Activated naive CD8-positive, alpha-beta T cell treated with anti-CD3 and anti-CD28 coated beads, Interleukin-2, amount 10 ng/mL, durations not matched to agents 7 days and 5 days (primary cell): ENCODE results near the gene MYB. TPM values are rescaled to one million over a fixed set of nuclear protein-coding genes. Genes with fewer than 3 reads are reported as not detected.

Source experiments
- ATAC-seq: fragments of 150-1000 bp; cut with Tn5 transposase; one replicate; pipeline ENCODE4 v1.10.0; 2021; ENCODE audit warnings: low read depth, moderate library complexity
- POLR2A ChIA-PET: fragments of 350-600 bp; sonication (Branson Sonifier 250); formaldehyde crosslinking; loops from one replicate; lab custom pipeline; 2021; ENCODE audit warnings: antibody characterized with exemption; lab: Charles Lee
- DNase-seq: peaks from one replicate; pipeline ENCODE4 v3.0.0; 2021
- H3K27ac Mint-ChIP-seq: one replicate; pipeline ENCODE4 v1.8.0; 2022; ENCODE audit warnings: mild to moderate bottlenecking, mixed read lengths
- H3K27me3 Mint-ChIP-seq: one replicate; pipeline ENCODE4 v1.8.0; 2022; ENCODE audit warnings: mild to moderate bottlenecking, moderate library complexity, mixed read lengths
- H3K36me3 Mint-ChIP-seq: one replicate; pipeline ENCODE4 v1.8.0; 2021; ENCODE audit warnings: mild to moderate bottlenecking, mixed read lengths
- H3K4me1 Mint-ChIP-seq: one replicate; pipeline ENCODE4 v1.8.0; 2021; ENCODE audit warnings: mixed read lengths
- H3K4me3 Mint-ChIP-seq: one replicate; pipeline ENCODE4 v1.8.0; 2022; ENCODE audit warnings: mild to moderate bottlenecking, moderate library complexity, mixed read lengths
- H3K9me3 Mint-ChIP-seq: one replicate; pipeline ENCODE4 v1.8.0; 2021; ENCODE audit warnings: mixed read lengths
- total RNA-seq, 2 experiments: library from RNA; stranded (reverse); gene quantifications; one replicate each; pipeline ENCODE4 v1.2.3, GENCODE V29; 2021

The MYB gene
- total RNA-seq, 2 experiments from 2014 or later = 8.4 to 8.8 TPM

DNA sequence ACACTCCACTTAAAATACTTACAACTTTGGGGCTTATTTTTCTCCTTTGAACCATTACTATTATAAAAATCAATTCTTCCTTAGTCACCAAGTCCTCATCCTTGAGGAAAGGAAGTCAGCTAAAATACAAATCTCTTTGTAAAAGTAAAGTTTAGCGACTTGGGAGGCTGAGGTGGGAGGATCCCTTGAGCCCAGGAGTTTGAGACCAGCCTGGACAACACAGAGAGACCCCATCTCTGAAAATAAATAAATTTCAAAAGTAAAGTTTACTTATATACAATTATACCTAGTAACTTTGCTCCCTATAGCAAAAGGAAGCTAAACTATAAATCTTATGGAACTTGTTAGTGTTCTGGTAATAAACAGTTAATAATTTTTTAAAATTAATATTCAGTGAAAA lies 40.4 kb downstream of the MYB start:
- Mint-ChIP-seq H3K27ac (no peak overlapping the region), H3K4me3 (no peak overlapping the region), H3K36me3 (peaks cover 28% of the 10 kb centered on the region), H3K27me3 (no peaks in the 10 kb centered on the region), H3K9me3 (no peaks in the 10 kb centered on the region), H3K4me1 (peaks cover 14% of the 10 kb centered on the region)
- POLR2A ChIA-PET = interaction anchor here (1.0 kb wide), 1 partner anchor 8 kb away, joined by 3 read pairs; no protein-coding TSS in a partner anchor
- DNase-seq = no peak
- ATAC-seq = no peak

GRCh38 chr6:135222623-135223022 lies 41.5 kb downstream of the MYB start:
- no peak for ATAC-seq
- Mint-ChIP-seq H3K4me1 (peaks cover 18% of the 10 kb centered on the region), H3K36me3 (peaks cover 22% of the 10 kb centered on the region), H3K27me3 (no peaks in the 10 kb centered on the region), H3K27ac (no peak overlapping the region), H3K9me3 (no peaks in the 10 kb centered on the region), H3K4me3 (no peak overlapping the region)
- POLR2A ChIA-PET = no interaction called here
- no peak for DNase-seq

DNA sequence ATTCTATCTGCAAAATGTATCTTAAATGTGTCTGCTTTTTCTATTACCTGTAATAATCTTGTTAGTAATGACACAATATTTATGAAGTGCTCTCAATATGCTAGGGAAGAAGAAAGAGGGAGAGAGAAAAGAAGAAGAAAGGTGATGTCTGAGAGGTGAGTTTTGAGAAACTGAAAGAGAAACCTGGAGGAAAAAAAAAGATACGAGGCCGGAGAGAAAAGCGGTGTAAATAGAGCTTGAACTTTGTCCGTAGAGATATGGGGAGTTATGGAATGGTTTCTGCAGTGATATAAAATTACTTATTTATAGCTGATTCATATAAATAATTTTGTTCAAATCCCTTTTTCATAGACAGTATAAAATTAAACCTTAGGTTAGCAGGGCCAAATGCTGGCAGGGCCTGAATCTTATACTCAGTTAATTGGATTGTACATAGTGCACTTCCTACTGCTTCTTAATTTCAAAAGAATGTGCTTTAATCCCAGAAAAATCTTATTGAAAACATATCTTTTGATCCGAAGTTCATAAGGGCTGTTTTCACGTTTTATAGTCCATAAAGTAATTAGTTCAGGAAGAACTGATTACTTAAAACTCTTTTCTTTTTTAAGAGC lies 43.0 kb downstream of the MYB start:
- no peak for DNase-seq
- peak; percentile 48 for ATAC-seq
- Mint-ChIP-seq H3K4me1 (peaks cover 22% of the 10 kb centered on the region), H3K9me3 (no peaks in the 10 kb centered on the region), H3K4me3 (peak overlapping the region; percentile 85), H3K36me3 (peaks cover 19% of the 10 kb centered on the region), H3K27ac (peak overlapping the region; percentile 92), H3K27me3 (no peaks in the 10 kb centered on the region)
- POLR2A ChIA-PET = interaction anchor here (0.8 kb wide), 1 partner anchor 40 kb away, joined by 3 read pairs; no protein-coding TSS in a partner anchor

DNA sequence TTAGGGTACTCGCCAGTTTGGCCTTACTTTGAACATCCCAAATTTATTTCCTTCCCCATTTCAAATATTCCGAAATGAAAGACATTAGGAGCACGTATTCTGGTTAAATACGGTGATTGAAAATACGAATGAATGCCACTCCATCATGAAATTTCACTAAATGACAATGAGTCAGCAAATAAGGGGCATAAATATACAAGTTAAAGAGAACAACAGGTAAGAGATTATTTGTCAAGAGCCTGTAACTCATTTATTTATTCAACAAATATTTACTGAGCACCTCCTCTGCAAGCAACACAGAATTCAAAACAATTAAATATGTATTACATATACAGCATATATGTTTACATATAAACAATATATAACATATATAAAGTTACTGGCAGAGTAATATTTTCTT lies 44.8 kb downstream of the MYB start:
- POLR2A ChIA-PET = no interaction called here
- Mint-ChIP-seq H3K4me3 (no peak overlapping the region), H3K4me1 (peaks cover 22% of the 10 kb centered on the region), H3K36me3 (peaks cover 14% of the 10 kb centered on the region), H3K27ac (no peak overlapping the region), H3K9me3 (no peaks in the 10 kb centered on the region), H3K27me3 (no peaks in the 10 kb centered on the region)
- ATAC-seq (no peak), DNase-seq (no peak)

GRCh38 chr6:135226537-135226936 lies 45.4 kb downstream of the MYB start:
- ATAC-seq = no peak
- no peaks in the 10 kb centered on the region for H3K27me3 Mint-ChIP-seq
- peaks cover 25% of the 10 kb centered on the region for H3K4me1 Mint-ChIP-seq
- H3K36me3 Mint-ChIP-seq = peaks cover 14% of the 10 kb centered on the region
- H3K27ac Mint-ChIP-seq = no peak overlapping the region
- no peak for DNase-seq
- POLR2A ChIA-PET = no interaction called here
- no peak overlapping the region for H3K4me3 Mint-ChIP-seq
- no peaks in the 10 kb centered on the region for H3K9me3 Mint-ChIP-seq

- no peak overlapping the region for H3K4me3 Mint-ChIP-seq
- no peak for DNase-seq
- H3K27me3 Mint-ChIP-seq = no peaks in the 10 kb centered on the region
- POLR2A ChIA-PET = no interaction called here
- H3K9me3 Mint-ChIP-seq = no peaks in the 10 kb centered on the region
- no peak overlapping the region for H3K27ac Mint-ChIP-seq
- H3K4me1 Mint-ChIP-seq = peaks cover 25% of the 10 kb centered on the region
- ATAC-seq = no peak
- peaks cover 11% of the 10 kb centered on the region for H3K36me3 Mint-ChIP-seq
These were observed 46.2 kb downstream of the MYB start for GRCh38 chr6:135227349-135227748.

- ATAC-seq (peak; percentile 6), DNase-seq (no peak)
- no peak overlapping the region for H3K4me3 Mint-ChIP-seq
- H3K27ac Mint-ChIP-seq = no peak overlapping the region
- POLR2A ChIA-PET = no interaction called here
- no peaks in the 10 kb centered on the region for H3K27me3 Mint-ChIP-seq
- peaks cover 25% of the 10 kb centered on the region for H3K4me1 Mint-ChIP-seq
- peaks cover 9% of the 10 kb centered on the region for H3K36me3 Mint-ChIP-seq
- no peaks in the 10 kb centered on the region for H3K9me3 Mint-ChIP-seq
These were observed 46.6 kb downstream of the MYB start for GRCh38 chr6:135227758-135228157.

- Mint-ChIP-seq H3K4me3 (no peak overlapping the region), H3K27me3 (no peaks in the 10 kb centered on the region), H3K27ac (no peak overlapping the region), H3K4me1 (peaks cover 23% of the 10 kb centered on the region), H3K9me3 (no peaks in the 10 kb centered on the region), H3K36me3 (peaks cover 7% of the 10 kb centered on the region)
- DNase-seq (no peak), ATAC-seq (no peak)
- POLR2A ChIA-PET = no interaction called here
These were observed 47.4 kb downstream of the MYB start for GRCh38 chr6:135228486-135228885.

GRCh38 chr6:135229996-135230395 lies 48.9 kb downstream of the MYB start:
- POLR2A ChIA-PET = interaction anchor here (0.9 kb wide), 1 partner anchor 13 kb away, joined by 3 read pairs; no protein-coding TSS in a partner anchor
- Mint-ChIP-seq H3K9me3 (no peaks in the 10 kb centered on the region), H3K4me3 (no peak overlapping the region), H3K4me1 (peaks cover 23% of the 10 kb centered on the region), H3K27ac (no peak overlapping the region), H3K36me3 (peaks cover 2% of the 10 kb centered on the region), H3K27me3 (no peaks in the 10 kb centered on the region)
- ATAC-seq (no peak), DNase-seq (no peak)

DNA sequence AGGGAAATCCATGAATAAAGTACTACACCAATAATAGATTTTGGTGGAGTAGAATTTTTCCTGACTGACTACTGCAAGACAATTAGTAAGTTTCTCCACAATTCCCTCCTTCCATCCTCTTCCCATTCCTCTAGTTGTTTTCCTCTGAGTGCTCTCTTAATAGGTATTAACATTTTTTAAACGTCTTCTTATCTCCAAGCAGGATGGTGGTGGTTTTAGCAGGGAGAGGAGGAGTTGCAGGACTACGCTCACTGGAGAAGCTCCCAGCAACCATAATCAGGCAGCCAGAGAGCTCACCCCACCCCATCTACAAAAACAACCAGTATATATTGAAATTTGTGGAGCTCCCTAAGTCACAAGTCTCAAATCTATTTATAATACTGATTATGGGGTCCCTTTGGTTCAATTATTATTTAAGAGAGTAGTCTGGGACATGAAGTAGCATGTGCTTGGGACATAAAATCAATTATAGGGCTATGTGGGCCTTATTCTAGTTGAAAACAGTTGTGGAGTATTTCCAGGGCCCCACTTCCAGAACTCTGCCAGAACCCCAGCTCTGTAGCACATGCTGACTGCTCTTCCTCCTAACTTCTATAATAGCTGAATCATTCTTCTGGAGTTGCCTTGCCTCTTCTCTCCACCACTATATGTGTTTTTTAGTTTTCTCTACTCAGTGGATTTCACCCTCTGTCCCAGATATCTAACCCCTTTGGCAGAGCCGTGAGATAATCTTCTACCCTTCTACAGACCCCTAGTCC lies 49.8 kb downstream of the MYB start:
- H3K27ac Mint-ChIP-seq = no peak overlapping the region
- no peaks in the 10 kb centered on the region for H3K9me3 Mint-ChIP-seq
- peaks cover 22% of the 10 kb centered on the region for H3K4me1 Mint-ChIP-seq
- no peak for DNase-seq
- H3K36me3 Mint-ChIP-seq = peaks cover 2% of the 10 kb centered on the region
- ATAC-seq = no peak
- H3K4me3 Mint-ChIP-seq = no peak overlapping the region
- H3K27me3 Mint-ChIP-seq = no peaks in the 10 kb centered on the region
- POLR2A ChIA-PET = no interaction called here

GRCh38 chr6:135231469-135231844 lies 50.3 kb downstream of the MYB start:
- no peak overlapping the region for H3K4me3 Mint-ChIP-seq
- peak; percentile 46 for ATAC-seq
- no peaks in the 10 kb centered on the region for H3K9me3 Mint-ChIP-seq
- H3K27ac Mint-ChIP-seq = no peak overlapping the region
- peaks cover 26% of the 10 kb centered on the region for H3K4me1 Mint-ChIP-seq
- no peak for DNase-seq
- no peaks in the 10 kb centered on the region for H3K27me3 Mint-ChIP-seq
- POLR2A ChIA-PET = no interaction called here
- peaks cover 2% of the 10 kb centered on the region for H3K36me3 Mint-ChIP-seq

GRCh38 chr6:135233686-135234491 lies 52.8 kb downstream of the MYB start:
- Mint-ChIP-seq H3K4me1 (peaks cover 19% of the 10 kb centered on the region), H3K27me3 (no peaks in the 10 kb centered on the region), H3K9me3 (no peaks in the 10 kb centered on the region), H3K27ac (no peak overlapping the region), H3K4me3 (no peak overlapping the region), H3K36me3 (no peaks in the 10 kb centered on the region)
- ATAC-seq = no peak
- DNase-seq = no peak
- POLR2A ChIA-PET = no interaction called here

DNA sequence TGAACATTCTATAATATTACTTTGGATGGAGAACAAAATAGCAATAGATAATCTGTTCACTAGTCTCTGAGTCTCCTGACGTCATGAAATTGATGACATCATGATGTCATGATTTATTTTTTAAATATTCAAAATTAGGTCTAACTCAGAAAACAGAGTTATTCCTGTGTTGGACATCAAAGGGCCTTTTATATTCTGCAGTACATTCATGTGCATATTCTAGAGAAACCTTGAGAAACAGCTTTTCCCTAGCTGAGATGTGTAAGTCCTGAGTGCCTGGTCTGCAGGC lies 53.3 kb downstream of the MYB start:
- peaks cover 19% of the 10 kb centered on the region for H3K4me1 Mint-ChIP-seq
- POLR2A ChIA-PET = no interaction called here
- no peaks in the 10 kb centered on the region for H3K9me3 Mint-ChIP-seq
- no peak overlapping the region for H3K4me3 Mint-ChIP-seq
- no peaks in the 10 kb centered on the region for H3K36me3 Mint-ChIP-seq
- H3K27ac Mint-ChIP-seq = no peak overlapping the region
- DNase-seq (no peak), ATAC-seq (no peak)
- H3K27me3 Mint-ChIP-seq = no peaks in the 10 kb centered on the region
